NCI-H146 treated with DMSO at 0.1 percent for 48 hours (cell line): ENCODE measurements around the gene RNF180.
"Not testable (repeated sequence)": the region's sequence is repeated elsewhere in the genome, so short reads cannot be mapped to it uniquely, and the experiment has no call there.

Source experiments
- DNase-seq: peaks from one replicate; lab custom pipeline; 2025; ENCODE audit not compliant: unreplicated experiment; lab: John Stamatoyannopoulos, UW

Gene RNF180

GRCh38 chr5:64180661-64181343 is 15.2 kb downstream of the RNF180 start:
- DNase-seq: no peak

- DNase-seq: no peak
These were observed 15.8 kb downstream of the RNF180 start for GRCh38 chr5:64181440-64181839.

- DNase-seq: no peak
These were observed 18.3 kb downstream of the RNF180 start for GRCh38 chr5:64183956-64184355.

GRCh38 chr5:64184832-64185231 is 19.2 kb downstream of the RNF180 start:
- no peak for DNase-seq

GRCh38 chr5:64188776-64189175 is 23.1 kb downstream of the RNF180 start:
- DNase-seq: no peak

GRCh38 chr5:64190562-64191306 is 25.1 kb downstream of the RNF180 start:
- no peak for DNase-seq

GRCh38 chr5:64195981-64196380 is 30.3 kb downstream of the RNF180 start:
- no peak for DNase-seq

- no peak for DNase-seq
These were observed 33.8 kb downstream of the RNF180 start for GRCh38 chr5:64199425-64199824.

- DNase-seq: no peak
These were observed 36.4 kb downstream of the RNF180 start for GRCh38 chr5:64201996-64202395.

- DNase-seq: no peak
These were observed 41.0 kb downstream of the RNF180 start for GRCh38 chr5:64206653-64207052.

GRCh38 chr5:64207978-64208377 is 42.3 kb downstream of the RNF180 start:
- DNase-seq: no peak

GRCh38 chr5:64209353-64209752 is 43.7 kb downstream of the RNF180 start:
- DNase-seq: no peak

- no peak for DNase-seq
These were observed 45.2 kb downstream of the RNF180 start for GRCh38 chr5:64210866-64211265.

- no peak for DNase-seq
These were observed 47.4 kb downstream of the RNF180 start for GRCh38 chr5:64213011-64213410.

GRCh38 chr5:64213531-64213930 is 47.9 kb downstream of the RNF180 start:
- no peak for DNase-seq

- no peak for DNase-seq
These were observed 48.5 kb downstream of the RNF180 start for GRCh38 chr5:64214132-64214531.

GRCh38 chr5:64221911-64222310 is 56.3 kb downstream of the RNF180 start:
- no peak for DNase-seq

- not testable (repeated sequence) for DNase-seq
These were observed 59.8 kb downstream of the RNF180 start for GRCh38 chr5:64225286-64225981.

- not testable (repeated sequence) for DNase-seq
These were observed 61.5 kb downstream of the RNF180 start for GRCh38 chr5:64227131-64227537.

- no peak for DNase-seq
These were observed 63.6 kb downstream of the RNF180 start for GRCh38 chr5:64229163-64229774.

GRCh38 chr5:64260756-64261155 is 95.1 kb downstream of the RNF180 start:
- no peak for DNase-seq

GRCh38 chr5:64269164-64269563 is 103.5 kb downstream of the RNF180 start:
- no peak for DNase-seq
